SJCRH30 (cell line): ENCODE results near the gene PRKCE. TPM values are rescaled to one million over a fixed set of nuclear protein-coding genes. Genes with fewer than 3 reads are reported as not detected.

Experiments used
- DNase-seq, 2 experiments: peaks; one replicate each; pipeline ENCODE4 v3.0.0-alpha.2; 2015 to 2020
- H3K27ac ChIP-seq: fragments of 250-450 bp; sonication (Bioruptor Pico); 2 replicates; pipeline ENCODE4 v1.5.1; 2020; ENCODE audit warnings: mild to moderate bottlenecking, moderate library complexity
- H3K27me3 ChIP-seq: fragments of 250-450 bp; sonication (Bioruptor Pico); 2 replicates; pipeline ENCODE4 v1.5.1; 2020; ENCODE audit warnings: mild to moderate bottlenecking, moderate library complexity
- H3K36me3 ChIP-seq: fragments of 250-450 bp; sonication (Bioruptor Pico); 2 replicates; pipeline ENCODE4 v1.5.1; 2020; ENCODE audit warnings: mild to moderate bottlenecking, moderate library complexity
- H3K4me1 ChIP-seq: fragments of 250-450 bp; sonication (Bioruptor Pico); 2 replicates; pipeline ENCODE4 v1.5.1; 2020; ENCODE audit warnings: mild to moderate bottlenecking, moderate library complexity
- H3K4me3 ChIP-seq: fragments of 250-450 bp; sonication (Bioruptor Pico); 2 replicates; pipeline ENCODE4 v1.5.1; 2020; ENCODE audit warnings: mild to moderate bottlenecking, moderate library complexity
- H3K9me3 ChIP-seq: fragments of 250-450 bp; sonication (Bioruptor Pico); replicated peaks from 2 replicates; pipeline ENCODE4 v1.5.1; 2020; ENCODE audit warnings: mild to moderate bottlenecking, moderate library complexity
- total RNA-seq: library from RNA; depleted of rRNA; stranded (reverse); fragments of >200 nt; shearing (Covaris generic); gene quantifications from 2 replicates; pipeline ENCODE4 v1.2.3, GENCODE V29; 2014

The PRKCE gene
- total RNA-seq, 1 experiment from 2014 or later = 11.9 TPM

- peaks cover 39% of the 10 kb centered on the region for H3K4me1 ChIP-seq
- H3K27me3 ChIP-seq = no peaks in the 10 kb centered on the region
- H3K4me3 ChIP-seq = no peak overlapping the region
- no peak for DNase-seq
- no peak overlapping the region for H3K27ac ChIP-seq
- no peaks in the 10 kb centered on the region for H3K36me3 ChIP-seq
- 0 out of 2 replicates have a peak, but pooled peaks cover 2% of the 10 kb centered on the region for H3K9me3 ChIP-seq
Measured at GRCh38 chr2:45823723-45824206, 172.3 kb downstream of the PRKCE start.

DNA sequence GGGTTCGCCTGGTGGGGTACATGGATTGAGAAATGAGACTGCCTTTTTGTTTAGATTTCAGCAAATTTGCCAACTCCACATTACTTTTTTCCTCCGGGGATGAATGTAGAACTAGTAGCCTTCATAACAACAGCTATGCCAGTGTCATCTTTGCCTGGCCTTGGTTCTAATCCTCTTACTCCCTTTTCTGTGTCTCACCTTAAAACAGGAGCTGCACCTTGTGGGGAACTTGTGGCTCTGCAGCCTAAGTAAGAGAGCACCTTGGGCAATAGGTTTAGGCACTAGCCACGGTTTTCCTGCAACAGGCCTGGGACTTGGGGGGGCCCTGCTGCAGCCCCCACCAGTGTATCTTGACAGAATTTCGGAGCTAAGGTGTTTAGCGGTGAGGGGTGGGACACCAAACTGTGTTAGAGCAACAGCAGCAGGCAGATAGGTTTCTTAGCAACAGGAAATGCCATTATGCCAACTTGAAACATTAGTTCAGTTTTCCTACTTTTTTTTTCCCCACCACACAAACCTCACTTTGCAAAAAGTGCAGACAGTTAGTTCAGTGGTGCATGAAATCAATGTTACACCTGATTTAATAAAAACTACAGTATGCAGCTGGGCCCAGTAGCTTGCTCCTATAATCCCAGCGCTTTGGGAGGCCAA, 173.7 kb downstream of the PRKCE start:
- Histone ChIP-seq H3K36me3 (no peaks in the 10 kb centered on the region), H3K27me3 (no peaks in the 10 kb centered on the region), H3K4me3 (no peak overlapping the region), H3K27ac (no peak overlapping the region), H3K9me3 (peaks cover under 1% of the 10 kb centered on the region; the same call in 1 of the 2 replicates), H3K4me1 (peaks cover 39% of the 10 kb centered on the region)
- DNase-seq = peak in 1 of 2 experiments; percentile 31

GRCh38 chr2:45826460-45826859, 175.0 kb downstream of the PRKCE start:
- H3K9me3 ChIP-seq = peaks cover 9% of the 10 kb centered on the region; the same call in 1 of the 2 replicates
- no peaks in the 10 kb centered on the region for H3K36me3 ChIP-seq
- peak; percentile 55 to 66 for DNase-seq
- no peak overlapping the region for H3K4me3 ChIP-seq
- H3K4me1 ChIP-seq = peaks cover 33% of the 10 kb centered on the region
- H3K27ac ChIP-seq = peak overlapping the region; percentile 30
- no peaks in the 10 kb centered on the region for H3K27me3 ChIP-seq

DNA sequence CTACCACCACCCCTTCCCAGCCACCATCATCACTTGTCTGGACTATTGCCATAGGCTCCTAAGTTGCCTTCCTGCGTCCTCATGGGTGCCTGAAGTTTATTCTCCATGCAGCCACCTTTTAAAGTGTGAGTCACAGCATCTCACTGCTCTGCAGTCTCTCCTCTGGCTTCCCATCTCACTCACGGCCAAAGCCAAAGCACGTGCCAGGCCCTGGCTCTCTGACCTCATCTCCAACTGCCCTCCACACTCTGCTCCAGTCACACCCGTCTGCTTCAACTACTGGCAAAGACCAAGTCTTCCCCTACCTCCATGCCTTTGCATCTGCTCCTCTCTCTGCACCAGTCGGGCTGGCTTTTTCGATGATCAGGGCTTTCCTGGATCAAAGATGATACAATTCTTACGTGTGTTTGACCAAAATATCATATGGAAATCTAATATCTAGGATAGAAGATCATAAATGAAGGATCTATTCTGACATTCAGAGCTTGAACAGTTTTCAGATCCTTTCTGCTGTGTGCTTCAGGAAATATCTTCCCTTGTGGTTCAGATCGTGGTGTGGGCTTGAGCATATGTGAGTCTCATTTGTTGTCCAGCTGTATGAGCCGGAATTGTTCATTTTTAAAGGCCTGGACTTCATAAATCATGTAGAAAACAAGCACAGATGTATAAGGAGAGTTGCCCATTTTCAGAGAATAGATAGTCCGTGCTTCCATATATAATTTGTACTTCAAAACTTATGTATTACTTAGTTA, 175.6 kb downstream of the PRKCE start:
- Histone ChIP-seq H3K36me3 (no peaks in the 10 kb centered on the region), H3K27ac (peak overlapping the region; percentile 30), H3K27me3 (no peaks in the 10 kb centered on the region), H3K4me3 (no peak overlapping the region), H3K9me3 (peaks cover 9% of the 10 kb centered on the region; the same call in 1 of the 2 replicates), H3K4me1 (peaks cover 28% of the 10 kb centered on the region)
- DNase-seq = peak; percentile 71 to 73

DNA sequence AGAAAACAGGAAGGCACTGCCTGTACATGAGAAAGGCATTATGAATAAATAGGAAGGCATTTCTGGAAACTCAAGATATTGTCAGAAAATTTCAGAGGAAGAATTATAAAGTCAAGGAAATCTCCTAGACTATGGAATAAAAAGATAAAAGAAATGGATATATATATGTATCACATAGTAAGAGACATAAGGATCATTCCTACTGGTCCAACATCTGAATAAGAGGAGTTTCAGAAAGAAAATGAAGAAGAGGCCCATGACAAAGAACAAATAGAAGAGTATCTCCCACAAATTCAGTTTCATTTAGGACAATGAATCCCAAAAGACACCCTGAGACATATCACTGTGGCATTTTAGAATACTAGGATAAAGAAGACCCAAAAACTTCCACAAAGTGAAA, 178.8 kb downstream of the PRKCE start:
- peaks cover 17% of the 10 kb centered on the region for H3K4me1 ChIP-seq
- no peaks in the 10 kb centered on the region for H3K36me3 ChIP-seq
- H3K27ac ChIP-seq = no peak overlapping the region
- DNase-seq = no peak
- no peak overlapping the region for H3K4me3 ChIP-seq
- H3K9me3 ChIP-seq = peaks cover 9% of the 10 kb centered on the region; the same call in 1 of the 2 replicates
- no peaks in the 10 kb centered on the region for H3K27me3 ChIP-seq

DNA sequence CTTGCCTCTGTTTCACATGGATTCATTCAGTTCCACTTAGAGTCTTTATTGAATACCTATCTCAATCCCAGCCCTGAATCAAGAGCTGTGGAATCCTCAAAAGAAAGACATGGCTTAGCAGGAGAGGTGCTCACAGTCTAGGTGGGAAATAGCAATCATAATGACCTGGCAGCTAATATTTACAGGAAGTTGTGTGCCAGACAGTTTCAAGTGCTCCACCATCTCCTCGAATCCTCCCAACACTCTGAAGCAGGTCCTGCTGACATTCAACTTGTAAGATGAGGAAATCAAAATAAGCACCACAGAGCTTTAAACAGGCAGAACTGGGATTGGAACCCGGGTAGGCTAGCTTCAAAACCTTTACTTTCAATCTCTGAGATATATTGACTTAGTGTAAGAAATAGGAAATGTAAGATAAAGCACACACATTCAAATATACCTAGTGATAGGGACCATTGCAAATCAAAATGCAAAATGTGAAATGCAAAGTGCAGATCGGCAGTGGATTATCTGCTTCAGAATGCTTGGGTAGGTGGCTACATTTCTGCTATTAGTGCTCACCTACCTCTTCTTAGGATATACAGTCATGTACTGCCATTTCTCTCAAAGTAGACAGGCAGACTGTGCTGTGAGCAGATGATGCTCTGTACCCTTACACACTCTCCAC, 182.0 kb downstream of the PRKCE start:
- Histone ChIP-seq H3K4me3 (no peak overlapping the region), H3K9me3 (peaks cover 9% of the 10 kb centered on the region; the same call in 1 of the 2 replicates), H3K36me3 (no peaks in the 10 kb centered on the region), H3K27ac (no peak overlapping the region), H3K27me3 (no peaks in the 10 kb centered on the region), H3K4me1 (no peaks in the 10 kb centered on the region)
- no peak for DNase-seq

DNA sequence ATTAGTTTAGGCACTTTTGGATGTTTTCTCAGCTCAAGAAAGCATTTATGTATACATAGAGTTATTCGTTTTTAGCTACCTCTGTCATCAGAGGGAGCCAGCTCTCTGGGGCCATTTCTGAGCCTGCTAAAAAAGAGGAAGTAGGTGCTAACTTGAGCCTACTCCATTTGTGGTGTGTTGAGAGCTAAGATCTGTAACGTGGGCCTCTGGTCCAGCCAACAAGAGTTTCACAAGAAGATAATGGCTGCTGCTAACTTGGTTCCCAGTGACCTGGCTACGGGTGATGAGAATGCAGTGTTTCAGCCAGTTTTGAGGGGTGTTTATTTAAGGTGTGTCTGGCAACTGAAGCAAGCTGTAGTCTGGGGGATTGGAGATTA, 182.5 kb downstream of the PRKCE start:
- H3K9me3 ChIP-seq = peaks cover 9% of the 10 kb centered on the region; the same call in 1 of the 2 replicates
- H3K4me1 ChIP-seq = no peaks in the 10 kb centered on the region

DNA sequence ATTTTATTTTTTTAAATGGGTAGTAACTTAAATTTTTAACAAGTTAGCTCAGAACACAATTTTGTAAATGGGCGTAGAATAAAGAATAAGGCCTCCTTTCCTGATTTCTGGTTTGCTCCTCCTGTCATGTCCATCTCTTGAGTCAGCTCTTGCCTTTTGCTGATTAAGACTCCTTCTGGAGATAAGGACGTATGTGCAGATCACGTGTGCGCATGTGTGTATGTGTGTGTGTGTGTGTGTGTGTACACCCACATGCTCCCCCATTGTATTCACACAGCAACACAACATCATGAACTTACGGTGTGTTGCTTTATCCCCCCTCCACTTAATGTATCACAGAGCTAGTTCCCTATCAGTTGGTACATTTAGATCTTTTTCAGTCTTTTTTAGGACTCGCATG, 182.9 kb downstream of the PRKCE start:
- Histone ChIP-seq H3K36me3 (no peaks in the 10 kb centered on the region), H3K27me3 (no peaks in the 10 kb centered on the region), H3K9me3 (peaks cover 9% of the 10 kb centered on the region; the same call in 1 of the 2 replicates), H3K4me3 (no peak overlapping the region), H3K27ac (no peak overlapping the region), H3K4me1 (no peaks in the 10 kb centered on the region)
- no peak for DNase-seq

More for the DNA sequence above, 182.5 kb downstream of the PRKCE start:
- DNase-seq = no peak
- Histone ChIP-seq H3K27ac (no peak overlapping the region), H3K27me3 (no peaks in the 10 kb centered on the region), H3K4me3 (no peak overlapping the region), H3K36me3 (no peaks in the 10 kb centered on the region)

DNA sequence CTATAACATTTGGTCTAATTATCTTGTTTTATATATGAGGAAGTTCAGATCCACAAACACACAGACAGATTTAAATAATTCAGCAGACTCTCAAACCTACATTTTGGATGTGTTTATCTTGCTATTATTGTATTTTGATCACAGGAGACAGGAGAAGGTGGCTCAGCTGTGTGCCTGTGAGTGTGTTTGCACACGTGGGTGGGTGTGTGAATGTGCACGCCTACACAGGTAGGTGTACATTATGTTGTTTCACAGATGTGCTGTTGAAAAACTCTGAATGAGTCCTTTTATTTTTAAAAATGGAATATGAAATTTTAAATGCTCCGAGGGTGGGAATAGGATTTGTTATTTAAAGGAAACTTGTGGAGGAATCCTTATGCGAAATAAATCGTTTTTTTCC, 183.4 kb downstream of the PRKCE start:
- Histone ChIP-seq H3K9me3 (peaks cover 9% of the 10 kb centered on the region; the same call in 1 of the 2 replicates), H3K27ac (no peak overlapping the region), H3K27me3 (no peaks in the 10 kb centered on the region), H3K36me3 (no peaks in the 10 kb centered on the region), H3K4me1 (no peaks in the 10 kb centered on the region), H3K4me3 (no peak overlapping the region)
- no peak for DNase-seq

DNA sequence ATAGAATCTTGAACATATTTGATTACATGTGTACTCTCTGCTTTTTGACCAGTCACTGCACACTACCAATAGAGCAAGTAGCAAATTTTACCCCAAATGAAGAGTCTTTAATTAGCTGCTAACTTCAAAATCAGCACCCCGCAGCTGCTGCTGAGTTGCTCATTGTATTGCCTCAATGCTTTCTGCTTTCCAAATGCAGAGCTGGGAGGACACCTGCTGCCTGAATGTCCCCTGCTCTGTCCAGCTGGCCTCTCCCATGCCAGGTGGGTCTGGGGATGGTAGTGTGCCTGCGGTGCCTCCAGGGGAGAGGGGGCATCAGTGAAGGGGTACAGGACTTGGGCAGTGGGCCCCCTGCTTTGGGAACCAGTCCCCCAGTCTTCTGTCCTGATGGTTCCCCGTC, 184.8 kb downstream of the PRKCE start:
- Histone ChIP-seq H3K4me3 (no peak overlapping the region), H3K9me3 (no peaks in the 10 kb centered on the region), H3K36me3 (no peaks in the 10 kb centered on the region), H3K4me1 (no peaks in the 10 kb centered on the region), H3K27me3 (no peaks in the 10 kb centered on the region), H3K27ac (no peak overlapping the region)
- no peak for DNase-seq

DNA sequence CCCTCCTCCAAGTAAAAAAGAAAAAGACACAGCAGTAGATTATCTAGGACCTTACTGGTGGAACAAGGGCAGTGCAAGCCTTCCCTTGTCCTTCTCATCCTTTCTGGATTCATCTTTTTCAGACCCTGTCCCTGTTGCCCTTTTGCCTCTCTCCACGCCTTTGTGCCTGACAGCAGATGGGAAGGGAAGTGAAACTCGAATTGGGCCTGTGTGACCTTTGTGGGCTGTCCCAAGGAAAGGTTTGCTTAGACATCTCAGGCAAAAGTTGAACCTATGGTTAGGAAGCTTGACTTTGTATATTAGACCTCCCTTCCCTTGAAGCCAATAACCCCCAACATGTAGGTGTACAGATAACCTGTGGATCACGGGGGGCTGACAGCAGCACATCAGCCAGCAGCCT, 185.3 kb downstream of the PRKCE start:
- Histone ChIP-seq H3K27me3 (no peaks in the 10 kb centered on the region), H3K4me3 (no peak overlapping the region), H3K36me3 (no peaks in the 10 kb centered on the region), H3K9me3 (no peaks in the 10 kb centered on the region), H3K4me1 (no peaks in the 10 kb centered on the region), H3K27ac (no peak overlapping the region)
- DNase-seq = no peak

DNA sequence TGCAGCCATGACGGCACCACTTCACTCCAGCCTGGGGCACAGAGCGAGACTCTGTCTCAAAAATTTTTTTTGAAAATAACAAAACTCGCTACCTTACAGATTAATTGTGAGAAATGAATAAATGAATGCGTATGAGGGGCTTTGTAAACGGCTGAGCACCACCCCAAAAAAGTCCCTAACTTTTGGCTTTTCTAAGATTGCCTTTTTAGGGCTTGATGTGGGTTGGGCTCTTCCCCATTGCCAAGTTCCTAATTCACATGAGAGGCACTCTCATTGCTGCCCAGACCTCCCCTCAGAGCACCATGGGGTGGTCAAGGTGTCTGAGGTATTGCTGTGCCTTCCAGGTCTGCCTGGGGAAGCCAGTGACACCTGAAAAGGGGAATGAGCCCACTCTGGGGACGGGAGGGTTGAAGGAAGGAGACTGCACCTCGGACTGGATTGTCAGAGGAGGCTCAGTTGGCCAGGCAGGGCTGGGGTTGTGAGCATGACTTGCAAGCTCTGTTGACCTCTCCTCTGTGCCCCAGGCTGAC, 186.4 kb downstream of the PRKCE start:
- no peaks in the 10 kb centered on the region for H3K36me3 ChIP-seq
- no peak overlapping the region for H3K4me3 ChIP-seq
- DNase-seq = no peak
- H3K9me3 ChIP-seq = no peaks in the 10 kb centered on the region
- H3K4me1 ChIP-seq = no peaks in the 10 kb centered on the region
- H3K27me3 ChIP-seq = no peaks in the 10 kb centered on the region
- H3K27ac ChIP-seq = no peak overlapping the region

DNA sequence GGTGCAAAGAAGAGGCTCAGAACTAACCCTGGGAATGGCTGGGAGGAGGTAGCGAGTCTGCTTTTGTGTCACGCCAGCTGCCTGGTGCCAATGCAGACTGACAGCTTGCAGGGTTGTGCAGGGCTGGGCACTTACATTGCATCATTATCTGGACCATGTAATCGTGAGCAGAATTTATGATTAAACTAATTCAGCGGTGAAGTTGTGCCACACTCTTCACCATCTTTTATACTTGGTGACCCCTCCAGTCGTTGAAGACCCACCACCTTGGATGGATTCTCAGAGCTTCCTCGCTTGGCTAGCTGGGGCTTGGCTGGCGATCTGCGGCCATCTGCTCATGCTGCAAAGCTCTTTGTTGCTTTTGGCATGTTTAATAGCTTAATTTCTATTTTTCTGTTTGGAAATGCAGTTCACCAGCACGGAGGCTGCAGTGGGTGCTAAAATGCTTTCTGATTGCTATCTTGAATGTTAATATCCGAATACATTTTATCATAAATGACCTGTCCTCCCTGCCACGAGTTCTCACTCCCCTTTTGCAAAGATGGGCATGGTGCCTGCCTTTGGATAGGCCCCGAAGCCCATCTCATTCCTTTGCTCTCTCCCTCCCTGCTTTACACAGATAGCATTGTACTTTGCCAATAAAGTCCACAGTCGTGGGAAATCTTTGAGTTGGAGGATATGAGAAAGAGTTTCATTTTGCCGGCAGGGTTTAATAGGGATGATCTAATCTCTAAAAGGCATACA, 188.2 kb downstream of the PRKCE start:
- no peak for DNase-seq
- no peaks in the 10 kb centered on the region for H3K27me3 ChIP-seq
- no peaks in the 10 kb centered on the region for H3K36me3 ChIP-seq
- no peak overlapping the region for H3K27ac ChIP-seq
- H3K9me3 ChIP-seq = no peaks in the 10 kb centered on the region; the same call in 1 of the 2 replicates
- H3K4me1 ChIP-seq = peaks cover 4% of the 10 kb centered on the region
- H3K4me3 ChIP-seq = no peak overlapping the region

GRCh38 chr2:45840481-45840880, 189.0 kb downstream of the PRKCE start:
- no peak overlapping the region for H3K4me3 ChIP-seq
- H3K27ac ChIP-seq = no peak overlapping the region
- H3K36me3 ChIP-seq = no peaks in the 10 kb centered on the region
- no peak for DNase-seq
- H3K4me1 ChIP-seq = peaks cover 10% of the 10 kb centered on the region
- no peaks in the 10 kb centered on the region; the same call in 1 of the 2 replicates for H3K9me3 ChIP-seq
- H3K27me3 ChIP-seq = no peaks in the 10 kb centered on the region
